Glutamatergic neuron (in vitro differentiated cells): ENCODE results near the gene PMM1. TPM values are rescaled to one million over a fixed set of nuclear protein-coding genes. Genes with fewer than 3 reads are reported as not detected.

Experiments used
- DNase-seq: peaks from one replicate; pipeline ENCODE4 v3.0.0; 2022
- H3K27ac Mint-ChIP-seq: one replicate; pipeline ENCODE4 v1.8.0; 2020; ENCODE audit warnings: mild to moderate bottlenecking, mixed read lengths, inconsistent platforms; ENCODE audit not compliant: unreplicated experiment
- H3K27me3 Mint-ChIP-seq: one replicate; pipeline ENCODE4 v1.8.0; 2020; ENCODE audit warnings: mild to moderate bottlenecking, moderate library complexity, mixed read lengths, inconsistent platforms; ENCODE audit not compliant: unreplicated experiment
- H3K36me3 Mint-ChIP-seq: one replicate; pipeline ENCODE4 v1.8.0; 2020; ENCODE audit warnings: mild to moderate bottlenecking, mixed read lengths, inconsistent platforms; ENCODE audit not compliant: unreplicated experiment
- H3K4me1 Mint-ChIP-seq: one replicate; pipeline ENCODE4 v1.8.0; 2020; ENCODE audit warnings: mild to moderate bottlenecking, low read depth, mixed read lengths, inconsistent platforms; ENCODE audit not compliant: unreplicated experiment
- H3K4me3 Mint-ChIP-seq: one replicate; pipeline ENCODE4 v1.8.0; 2020; ENCODE audit warnings: mild to moderate bottlenecking, mixed read lengths, inconsistent platforms; ENCODE audit not compliant: unreplicated experiment
- H3K9me3 Mint-ChIP-seq: one replicate; pipeline ENCODE4 v1.8.0; 2020; ENCODE audit warnings: mild to moderate bottlenecking, moderate library complexity, mixed read lengths, inconsistent platforms; ENCODE audit not compliant: unreplicated experiment
- CTCF ChIP-seq: fragments of 200-600 bp; sonication (generic); IDR thresholded peaks from one replicate; pipeline ENCODE4 v1.5.0; 2021; ENCODE audit not compliant: partially characterized antibody, unreplicated experiment
- total RNA-seq: library from RNA; stranded (reverse); fragmentation: NEBNext Ultra II Directional; extraction: Animal tissue kit (Norgen Biotek cat#: 25700); gene quantifications from one replicate; pipeline ENCODE4 v1.2.1, GENCODE V29; 2021; ENCODE audit not compliant: unreplicated experiment

Gene PMM1
- total RNA-seq, 1 donor from 2014 or later, result 35.0 TPM

DNA sequence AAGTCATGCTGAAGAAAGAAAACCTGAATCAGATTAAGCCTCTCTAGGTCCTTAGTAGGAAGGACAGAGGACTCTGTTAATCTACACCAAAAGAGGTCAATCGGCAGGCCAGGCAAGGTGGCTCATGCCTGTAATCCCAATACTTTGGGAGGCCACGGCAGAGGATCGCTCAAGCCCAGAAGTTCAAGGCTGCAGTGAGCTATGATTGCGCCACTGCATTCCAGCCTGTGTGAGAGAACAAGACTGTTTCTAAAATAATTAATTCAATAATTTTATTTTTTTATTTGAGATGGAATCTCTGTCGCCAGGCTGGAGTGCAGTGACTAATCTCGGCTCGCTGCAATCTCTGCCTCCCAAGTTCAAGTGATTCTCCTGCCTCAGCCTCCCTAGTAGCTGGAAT, 35.9 kb upstream of the PMM1 start:
- Mint-ChIP-seq H3K4me3 (no peak overlapping the region), H3K36me3 (peaks cover 12% of the 10 kb centered on the region), H3K27ac (no peak overlapping the region), H3K27me3 (peaks cover 8% of the 10 kb centered on the region), H3K9me3 (peaks cover 5% of the 10 kb centered on the region), H3K4me1 (peaks cover 4% of the 10 kb centered on the region)
- no peak for DNase-seq
- TF ChIP-seq CTCF, result no peak

DNA sequence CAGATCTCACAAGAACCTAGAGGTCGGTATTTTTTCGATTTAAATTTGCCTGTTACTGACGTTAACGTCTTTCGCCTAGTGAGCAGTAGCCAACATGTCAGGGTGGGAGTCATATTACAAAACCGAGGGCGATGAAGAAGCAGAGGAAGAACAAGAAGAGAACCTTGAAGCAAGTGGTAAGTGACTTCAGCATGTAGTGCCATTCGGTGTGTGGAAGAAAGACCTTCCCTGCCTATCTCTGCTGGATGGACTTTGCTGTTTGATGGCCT, 32.2 kb upstream of the PMM1 start:
- DNase-seq, result no peak
- H3K9me3 Mint-ChIP-seq, result peaks cover 4% of the 10 kb centered on the region
- peaks cover 9% of the 10 kb centered on the region for H3K4me1 Mint-ChIP-seq
- peaks cover 3% of the 10 kb centered on the region for H3K27me3 Mint-ChIP-seq
- H3K27ac Mint-ChIP-seq, result peak overlapping the region; percentile 92
- TF ChIP-seq CTCF, result no peak
- no peaks in the 10 kb centered on the region for H3K36me3 Mint-ChIP-seq
- H3K4me3 Mint-ChIP-seq, result peak overlapping the region; percentile 98

GRCh38 chr22:41621099-41621910, 31.7 kb upstream of the PMM1 start, which contains the start of gene XRCC6:
Gene XRCC6 (plus strand): TSS chr22:41621295. CDS start chr22:41622005, 710 bp downstream.
- peak; percentile 100 for DNase-seq
- Mint-ChIP-seq H3K36me3 (no peaks in the 10 kb centered on the region), H3K4me3 (peak within 1 kb of the TSS; percentile 98), H3K27me3 (peaks cover 3% of the 10 kb centered on the region), H3K4me1 (peaks cover 9% of the 10 kb centered on the region), H3K9me3 (peaks cover 4% of the 10 kb centered on the region), H3K27ac (peak within 1 kb of the TSS; percentile 92)
- TF ChIP-seq CTCF, result no peak

GRCh38 chr22:41620589-41621098, 31.0 kb upstream of the PMM1 start, which contains the start of gene DESI1:
Gene DESI1 (minus strand): TSS chr22:41621043. CDS start chr22:41620839, 204 bp downstream.
- Mint-ChIP-seq H3K36me3 (no peaks in the 10 kb centered on the region), H3K9me3 (peaks cover 4% of the 10 kb centered on the region), H3K27me3 (peaks cover 3% of the 10 kb centered on the region), H3K4me1 (peaks cover 9% of the 10 kb centered on the region), H3K4me3 (peak within 1 kb of the TSS; percentile 98), H3K27ac (peak within 1 kb of the TSS; percentile 92)
- no peak for DNase-seq
- TF ChIP-seq CTCF, result no peak

DNA sequence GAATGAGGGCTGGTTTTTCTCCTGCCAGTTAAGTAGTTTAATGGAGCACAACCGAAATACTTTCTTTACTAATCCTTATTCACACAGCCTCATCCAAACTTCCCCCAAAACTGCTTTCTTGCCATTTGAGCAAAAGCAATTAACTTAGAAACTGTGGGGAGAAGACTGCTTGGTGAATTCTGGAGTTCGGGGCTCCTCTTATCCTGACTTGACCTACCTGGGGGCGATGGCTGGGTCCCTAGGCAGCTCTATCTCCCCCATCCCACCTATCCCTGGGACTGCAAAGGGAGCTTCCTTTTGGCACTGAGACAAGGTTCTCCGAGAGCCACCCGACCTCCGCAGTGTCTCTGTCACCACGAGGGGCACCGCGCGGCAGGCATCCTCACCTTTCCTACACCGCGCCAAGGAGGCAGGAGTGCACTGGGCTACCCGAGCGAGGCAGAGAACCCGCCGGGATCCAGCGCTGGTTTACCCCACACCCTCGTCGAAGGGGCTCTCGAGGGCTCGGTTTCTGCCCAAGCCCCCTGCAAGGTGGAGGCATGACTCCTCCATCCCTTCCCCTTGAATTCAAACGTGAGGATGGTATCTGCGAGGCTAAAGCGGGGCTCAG, 30.4 kb upstream of the PMM1 start:
- peak; percentile 57 for DNase-seq
- Mint-ChIP-seq H3K4me3 (peak overlapping the region; percentile 98), H3K9me3 (peaks cover 4% of the 10 kb centered on the region), H3K27me3 (peaks cover 3% of the 10 kb centered on the region), H3K36me3 (no peaks in the 10 kb centered on the region), H3K4me1 (peaks cover 12% of the 10 kb centered on the region), H3K27ac (peak overlapping the region; percentile 52)
- TF ChIP-seq CTCF, result peak; percentile 9
